ENCODE results near the gene EPB41L4A.

GRCh38 chr5:112385969-112386368 lies 33.1 kb downstream of the EPB41L4A start:
- TF ChIP-seq CTCF (IDR thresholded peaks at IDR 0.05; ENCODE audit: poor library complexity, severe bottlenecking) (no peak), EP300 (conservative IDR thresholded peaks at IDR 0.05; ENCODE audit: poor library complexity, severe bottlenecking) (no peak), EZH2 (IDR thresholded peaks at IDR 0.05; ENCODE audit: borderline replicate concordance, insufficient read depth, low read length, poor library complexity, severe bottlenecking) (no peak), REST (IDR thresholded peaks at IDR 0.05; ENCODE audit: borderline replicate concordance) (no peak), POLR2AphosphoS5 (IDR thresholded peaks at IDR 0.05) (no peak), RAD21 (conservative IDR thresholded peaks at IDR 0.05) (no peak)

Data from neural cell (in vitro differentiated cells).